GM23248 (cell line): Measurements from ENCODE around the gene SMS. TPM values are rescaled to one million over a fixed set of nuclear protein-coding genes. Genes with fewer than 3 reads are reported as not detected.
A peak's percentile ranks its signal among the peaks of the same experiment; 100 is the strongest.

Experiments
- DNase-seq: peaks from one replicate; pipeline ENCODE4 v3.0.0-alpha.2; 2015
- H2AFZ ChIP-seq: fragments of 200-600 bp; sonication (generic); 2 replicates; pipeline ENCODE4 v1.6.1; 2016; ENCODE audit warnings: antibody characterized with exemption
- H3F3A ChIP-seq: fragments of 200-600 bp; sonication (generic); 2 replicates; pipeline ENCODE4 v1.6.1; 2016; ENCODE audit warnings: mild to moderate bottlenecking, antibody characterized with exemption, mixed run types; ENCODE audit not compliant: insufficient read depth
- H3K27ac ChIP-seq: fragments of 200-600 bp; sonication (generic); 2 replicates; pipeline ENCODE4 v1.5.1; 2016; ENCODE audit warnings: mild to moderate bottlenecking
- H3K27me3 ChIP-seq: fragments of 200-600 bp; sonication (generic); replicated peaks from 2 replicates; pipeline ENCODE4 v1.6.1; 2016; ENCODE audit warnings: mild to moderate bottlenecking; ENCODE audit not compliant: insufficient read depth
- H3K36me3 ChIP-seq: fragments of 200-600 bp; sonication (generic); 2 replicates; pipeline ENCODE4 v1.6.1; 2016; ENCODE audit warnings: low read depth, mild to moderate bottlenecking
- H3K4me1 ChIP-seq: fragments of 200-600 bp; sonication (generic); 2 replicates; pipeline ENCODE4 v1.6.1; 2016; ENCODE audit warnings: mild to moderate bottlenecking; ENCODE audit not compliant: insufficient read depth
- H3K4me2 ChIP-seq: fragments of 200-600 bp; sonication (generic); one replicate; pipeline ENCODE4 v1.6.1; 2016; ENCODE audit warnings: mild to moderate bottlenecking; ENCODE audit not compliant: unreplicated experiment
- H3K4me3 ChIP-seq: fragments of 200-600 bp; sonication (generic); 2 replicates; pipeline ENCODE4 v1.5.1; 2016; ENCODE audit warnings: mild to moderate bottlenecking
- H3K79me2 ChIP-seq: fragments of 200-600 bp; sonication (generic); 2 replicates; pipeline ENCODE4 v1.6.1; 2016; ENCODE audit warnings: mild to moderate bottlenecking; ENCODE audit not compliant: insufficient read depth
- H3K9ac ChIP-seq: fragments of 200-600 bp; sonication (generic); 2 replicates; pipeline ENCODE4 v1.6.1; 2016; ENCODE audit warnings: mild to moderate bottlenecking
- H3K9me2 ChIP-seq: fragments of 200-600 bp; sonication (generic); 2 replicates; pipeline ENCODE4 v1.6.1; 2016; ENCODE audit warnings: mixed run types, mild to moderate bottlenecking, moderate library complexity; ENCODE audit not compliant: insufficient read depth
- H3K9me3 ChIP-seq: fragments of 200-600 bp; sonication (generic); one replicate; pipeline ENCODE4 v1.6.1; 2017; ENCODE audit warnings: low read depth
- H4K20me1 ChIP-seq: fragments of 200-600 bp; sonication (generic); 2 replicates; pipeline ENCODE4 v1.6.0; 2016; ENCODE audit not compliant: insufficient read depth
- EZH2 ChIP-seq: fragments of 200-600 bp; sonication (generic); IDR thresholded peaks from 2 replicates; pipeline ENCODE4 v1.6.1; 2018; ENCODE audit warnings: antibody characterized with exemption, mild to moderate bottlenecking; ENCODE audit not compliant: insufficient read depth, poor library complexity, severe bottlenecking
- EZH2phosphoT487 ChIP-seq: fragments of 200-600 bp; sonication (generic); IDR thresholded peaks from 2 replicates; pipeline ENCODE4 v1.6.1; 2018; ENCODE audit warnings: antibody characterized with exemption, moderate library complexity, mild to moderate bottlenecking, low read depth; ENCODE audit not compliant: insufficient read depth
- WGBS, 2 experiments: methylation state at CpG; one replicate each; pipeline ENCODE4 v1.1.6; 2015 to 2017; ENCODE audit warnings: low lambda C conversion rate in 2 of 2, low coverage in 1 of 2; ENCODE audit errors: missing lambda C conversion rate in 2 of 2; 5-methylcytosine and 5-hydroxymethylcytosine counted together
- in situ Hi-C: fragments of 300-500 bp; cut with MboI; formaldehyde crosslinking; loops from 2 replicates; pipeline ENCODE4 v1.15.0; 2020
- polyA plus RNA-seq: library from polyadenylated mRNA; unstranded; fragments of >200 nt; fragmentation: Nextera tagmentation; extraction: Ambion mirVana; gene quantifications from 2 replicates; pipeline ENCODE4 v1.2.1, GENCODE V29; 2016
- total RNA-seq: library from RNA; depleted of rRNA; stranded (reverse); fragments of >200 nt; shearing (Covaris generic); gene quantifications from 2 replicates; pipeline ENCODE4 v1.2.3, GENCODE V29; 2014

SMS gene
- total and polyA plus RNA-seq, 2 experiments from 2014 or later = 156 to 162 TPM

DNA sequence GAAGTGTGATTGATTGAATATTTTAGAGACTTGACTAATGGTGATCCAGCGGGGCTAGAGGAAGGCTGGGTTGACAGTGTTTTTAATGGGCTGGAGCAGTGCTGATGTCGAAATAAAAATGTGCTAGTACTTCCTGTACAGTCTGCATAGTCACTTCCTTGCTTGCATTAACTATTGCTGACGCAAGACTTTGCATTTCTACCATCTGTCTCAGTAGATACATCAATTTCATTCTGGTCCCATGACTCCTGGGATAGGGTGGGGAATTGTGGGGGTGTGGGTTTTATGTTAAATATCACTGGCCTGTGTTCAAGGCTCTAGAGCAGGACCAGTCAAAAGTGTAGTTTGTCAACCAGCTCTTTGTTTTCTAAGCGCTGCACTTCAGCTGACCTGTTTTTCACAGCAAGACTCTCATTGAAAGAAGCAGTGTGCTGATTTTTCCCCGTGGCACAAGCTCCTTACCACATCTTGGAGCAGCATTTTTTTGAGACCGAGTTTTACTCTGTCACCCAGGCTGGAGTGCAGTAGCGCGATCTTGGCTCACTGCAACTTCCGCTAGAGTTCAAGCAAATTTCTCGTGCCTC lies 56.5 kb downstream of the SMS start:
- peak; percentile 52 for DNase-seq
- H3K4me3 ChIP-seq = no peak overlapping the region
- 0 out of 2 replicates have a peak, but pooled peaks cover 7% of the 10 kb centered on the region for H3K79me2 ChIP-seq
- in situ Hi-C loops = no loop called here
- H3K27ac ChIP-seq = no peak overlapping the region
- no peaks in the 10 kb centered on the region for H3K9me3 ChIP-seq
- H4K20me1 ChIP-seq = no peaks in the 10 kb centered on the region
- no peaks in the 10 kb centered on the region for H3K36me3 ChIP-seq
- H3K4me2 ChIP-seq = no peak overlapping the region
- H2AFZ ChIP-seq = no peak overlapping the region
- no peak overlapping the region for H3K9ac ChIP-seq
- H3K9me2 ChIP-seq = no peaks in the 10 kb centered on the region
- no peak for TF ChIP-seq EZH2phosphoT487
- no peak for TF ChIP-seq EZH2
- peaks cover 4% of the 10 kb centered on the region; the same call in 1 of the 2 replicates for H3F3A ChIP-seq
- 82 to 84% methylated on average over 9 to 10 of the region's 10 CpGs for WGBS, 2 experiments
- H3K4me1 ChIP-seq = no peaks in the 10 kb centered on the region
- H3K27me3 ChIP-seq = no peaks in the 10 kb centered on the region

DNA sequence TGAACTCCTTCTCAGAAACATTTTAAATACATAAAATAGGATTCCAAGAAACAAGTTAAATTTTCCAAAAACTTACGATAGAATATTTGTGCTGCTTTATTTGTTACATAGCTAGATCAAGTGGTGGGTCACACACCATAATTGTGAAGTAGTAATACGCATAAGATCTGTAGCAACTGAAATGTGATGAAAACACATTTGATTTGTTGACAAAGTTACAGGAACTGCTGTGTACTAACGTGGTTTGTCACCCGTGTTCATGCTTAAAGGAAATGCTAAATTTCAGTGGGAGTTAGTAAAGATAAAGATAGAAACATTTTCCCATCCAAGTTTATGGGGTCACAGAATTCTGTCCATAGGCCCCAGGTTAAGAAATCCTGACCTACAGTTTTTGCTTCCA lies 57.5 kb downstream of the SMS start:
- Histone ChIP-seq H3K27ac (no peak overlapping the region), H3K9me2 (no peaks in the 10 kb centered on the region), H3K4me1 (no peaks in the 10 kb centered on the region), H3K4me2 (no peak overlapping the region), H3K27me3 (no peaks in the 10 kb centered on the region), H3K4me3 (no peak overlapping the region), H4K20me1 (no peaks in the 10 kb centered on the region), H3K9ac (no peak overlapping the region), H3F3A (peaks cover 4% of the 10 kb centered on the region; the same call in 1 of the 2 replicates), H3K79me2 (0 out of 2 replicates have a peak, but pooled peaks cover 7% of the 10 kb centered on the region), H3K36me3 (no peaks in the 10 kb centered on the region), H3K9me3 (no peaks in the 10 kb centered on the region), H2AFZ (no peak overlapping the region)
- no peak for TF ChIP-seq EZH2
- WGBS, 2 experiments = 94 to 98% methylated on average over 4 of the region's 4 CpGs
- in situ Hi-C loops = no loop called here
- DNase-seq = no peak

DNA sequence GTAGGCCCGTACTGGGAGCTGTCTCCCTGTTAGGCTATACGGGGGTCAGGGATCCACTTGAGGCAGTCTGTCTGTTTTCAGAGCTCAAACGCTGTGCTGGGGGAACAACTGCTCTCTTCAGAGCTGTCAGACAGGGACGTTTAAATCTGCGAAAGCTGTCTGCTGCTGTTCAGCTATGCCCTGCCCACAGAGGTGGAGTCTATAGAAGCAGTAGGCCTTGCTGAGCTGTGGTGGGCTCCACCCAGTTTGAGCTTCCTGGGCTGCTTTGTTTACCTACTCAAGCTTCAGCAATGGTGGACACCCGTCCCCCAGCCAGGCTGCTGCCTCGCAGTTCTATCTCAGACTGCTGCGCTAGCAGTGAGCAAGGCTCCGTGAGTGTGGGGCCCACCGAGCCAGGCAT lies 64.4 kb downstream of the SMS start:
- Histone ChIP-seq H3K9ac (no peak overlapping the region), H3K4me3 (no peak overlapping the region), H3K27me3 (no peaks in the 10 kb centered on the region), H3K9me2 (no peaks in the 10 kb centered on the region), H3K36me3 (no peaks in the 10 kb centered on the region), H3K9me3 (no peaks in the 10 kb centered on the region), H3K4me2 (no peak overlapping the region), H3K79me2 (no peaks in the 10 kb centered on the region), H3K4me1 (no peaks in the 10 kb centered on the region), H2AFZ (no peak overlapping the region), H3K27ac (no peak overlapping the region), H4K20me1 (no peaks in the 10 kb centered on the region), H3F3A (no peaks in the 10 kb centered on the region)
- in situ Hi-C loops = no loop called here
- WGBS, 2 experiments = 96 to 97% methylated on average over 10 of the region's 10 CpGs
- no peak for DNase-seq
- TF ChIP-seq EZH2 (no peak), EZH2phosphoT487 (no peak)

DNA sequence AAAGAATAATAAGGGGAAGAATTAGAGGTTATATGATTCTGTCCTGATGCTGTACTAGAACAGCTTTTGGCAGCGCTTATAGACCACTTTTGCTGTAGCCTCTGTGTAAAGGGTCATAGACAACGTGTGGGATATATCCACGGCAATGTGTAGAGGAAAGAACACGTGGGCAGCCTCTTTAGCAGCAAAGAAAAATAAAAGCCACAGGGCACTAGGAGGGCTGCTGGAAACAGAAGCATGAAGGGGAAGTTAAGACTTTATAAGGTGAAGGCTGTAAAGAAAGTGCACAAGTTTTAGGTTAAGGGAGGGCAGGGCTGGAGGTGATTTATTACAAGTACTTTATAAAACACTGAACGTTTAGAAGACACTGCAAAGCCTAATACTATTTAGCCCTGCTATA lies 71.5 kb downstream of the SMS start:
- Histone ChIP-seq H3K9me2 (no peaks in the 10 kb centered on the region), H3K9ac (no peak overlapping the region), H3K4me3 (no peak overlapping the region), H3K79me2 (no peaks in the 10 kb centered on the region), H3K4me1 (no peaks in the 10 kb centered on the region), H3K36me3 (no peaks in the 10 kb centered on the region), H4K20me1 (no peaks in the 10 kb centered on the region), H3K4me2 (no peak overlapping the region), H3F3A (no peaks in the 10 kb centered on the region), H3K27me3 (no peaks in the 10 kb centered on the region), H3K9me3 (no peaks in the 10 kb centered on the region), H3K27ac (no peak overlapping the region), H2AFZ (no peak overlapping the region)
- no peak for DNase-seq
- WGBS, 2 experiments = 58 to 82% methylated on average over 2 to 5 of the region's 5 CpGs
- TF ChIP-seq EZH2phosphoT487 (no peak), EZH2 (no peak)
- in situ Hi-C loops = no loop called here

DNA sequence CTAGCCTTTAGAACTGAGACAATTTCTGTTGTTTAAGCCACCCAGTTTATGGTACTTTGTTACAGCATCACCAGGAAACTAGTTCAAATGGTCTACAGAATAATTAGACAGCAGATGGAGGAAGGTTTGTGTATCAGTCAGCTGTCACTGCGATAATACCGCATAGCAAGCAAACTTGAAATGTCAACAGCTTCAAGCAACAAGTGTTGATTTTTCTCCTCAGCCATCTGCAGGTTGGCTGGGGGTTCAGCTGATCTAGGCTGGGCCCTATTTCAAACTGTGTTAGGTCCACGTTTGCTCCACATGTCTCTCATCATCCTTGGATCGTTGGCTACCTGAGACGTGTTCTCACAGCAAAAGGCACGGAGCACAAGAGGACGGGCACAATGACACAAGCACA lies 72.4 kb downstream of the SMS start:
- 98 to 99% methylated on average over 7 of the region's 7 CpGs for WGBS, 2 experiments
- H3K9me3 ChIP-seq = no peaks in the 10 kb centered on the region
- no peaks in the 10 kb centered on the region for H3F3A ChIP-seq
- TF ChIP-seq EZH2 = no peak
- no peak overlapping the region for H2AFZ ChIP-seq
- H3K9me2 ChIP-seq = no peaks in the 10 kb centered on the region
- H3K4me3 ChIP-seq = no peak overlapping the region
- no peaks in the 10 kb centered on the region for H3K4me1 ChIP-seq
- H3K36me3 ChIP-seq = no peaks in the 10 kb centered on the region
- H3K79me2 ChIP-seq = no peaks in the 10 kb centered on the region
- DNase-seq = no peak
- H3K4me2 ChIP-seq = no peak overlapping the region
- no peaks in the 10 kb centered on the region for H3K27me3 ChIP-seq
- H4K20me1 ChIP-seq = no peaks in the 10 kb centered on the region
- H3K9ac ChIP-seq = no peak overlapping the region
- in situ Hi-C loops = no loop called here
- no peak overlapping the region for H3K27ac ChIP-seq
